ENCODE results near the gene TRAF4. TPM values are rescaled to one million over a fixed set of nuclear protein-coding genes. Genes with fewer than 3 reads are reported as not detected.

The TRAF4 gene
- total and polyA plus RNA-seq, 12 donors, result 1.3 to 6.4 (median 3.8) TPM

GRCh38 chr17:28700830-28701492 lies 42.9 kb upstream of the TRAF4 start:
- 90 to 91% methylated on average over 10 of the region's 10 CpGs for WGBS, 2 donors
- ATAC-seq (no peak), DNase-seq (no peak)
- Histone ChIP-seq H3K4me3 (no peak overlapping the region), H3K9me3 (no peaks in the 10 kb centered on the region), H3K4me1 (no peaks in the 10 kb centered on the region), H3K27ac (no peak overlapping the region), H3K36me3 (peaks cover 5 to 91% (median 74%) of the 10 kb centered on the region in 9 donors), H3K27me3 (no peaks in the 10 kb centered on the region)
- TF ChIP-seq CTCF (IDR thresholded peaks at IDR 0.05), result no peak
- intact Hi-C loops (cut with DNase I), result loop anchor here in 2 of 10 donors (5.0 kb wide), 2 partner anchors 49 to 516 kb away; no protein-coding TSS in a partner anchor

GRCh38 chr17:28702026-28702751 lies 41.6 kb upstream of the TRAF4 start:
- DNase-seq (no peak), ATAC-seq (no peak)
- H3K4me1 ChIP-seq, result no peaks in the 10 kb centered on the region
- 75 to 76% methylated on average over 10 of the region's 10 CpGs for WGBS, 2 donors
- H3K27me3 ChIP-seq, result no peaks in the 10 kb centered on the region
- no peak overlapping the region for H3K27ac ChIP-seq
- intact Hi-C loops (cut with DNase I), result loop anchor here in 2 of 10 donors (5.0 kb wide), 2 partner anchors 50 to 515 kb away; no protein-coding TSS in a partner anchor
- H3K9me3 ChIP-seq, result no peaks in the 10 kb centered on the region
- no peak for TF ChIP-seq CTCF (IDR thresholded peaks at IDR 0.05)
- H3K4me3 ChIP-seq, result no peak overlapping the region
- H3K36me3 ChIP-seq, result peaks cover 5 to 79% (median 62%) of the 10 kb centered on the region in 9 donors

- Histone ChIP-seq H3K9me3 (no peaks in the 10 kb centered on the region), H3K36me3 (peaks cover under 1 to 74% (median 56%) of the 10 kb centered on the region in 9 donors), H3K27me3 (no peaks in the 10 kb centered on the region), H3K4me1 (no peaks in the 10 kb centered on the region), H3K27ac (no peak overlapping the region), H3K4me3 (no peak overlapping the region)
- DNase-seq, result no peak
- TF ChIP-seq CTCF (IDR thresholded peaks at IDR 0.05), result no peak
- ATAC-seq, result no peak
- WGBS, 2 donors, result 71 to 82% methylated on average over 3 of the region's 3 CpGs
- intact Hi-C loops (cut with DNase I), result loop anchor here in 2 of 10 donors (5.0 kb wide), 2 partner anchors 50 to 515 kb away; no protein-coding TSS in a partner anchor
These were observed 41.1 kb upstream of the TRAF4 start for GRCh38 chr17:28702752-28703150.

GRCh38 chr17:28703552-28704218 lies 40.1 kb upstream of the TRAF4 start:
- Histone ChIP-seq H3K27me3 (no peaks in the 10 kb centered on the region), H3K36me3 (peaks cover 0 to 64% (median 47%) of the 10 kb centered on the region in 9 donors), H3K27ac (no peak overlapping the region), H3K4me3 (no peak overlapping the region), H3K9me3 (no peaks in the 10 kb centered on the region), H3K4me1 (no peaks in the 10 kb centered on the region)
- WGBS, 2 donors, result 77 to 86% methylated on average over 16 of the region's 16 CpGs
- no peak for TF ChIP-seq CTCF (IDR thresholded peaks at IDR 0.05)
- ATAC-seq, result no peak
- DNase-seq, result no peak
- intact Hi-C loops (cut with DNase I), result loop anchor here in 2 of 10 donors (5.0 kb wide), 2 partner anchors 51 to 514 kb away; no protein-coding TSS in a partner anchor

Measured in heart right ventricle (tissue), 16 donors.